Keratinocyte (primary cell): Measurements from ENCODE around the gene SNX14.

Source experiments
- EZH2 ChIP-seq: IDR thresholded peaks from one replicate; pipeline ENCODE4 v1.6.1; 2012; ENCODE audit warnings: inconsistent platforms, mild to moderate bottlenecking, low read length, moderate library complexity
- TF ChIP-seq, protein P1 (sequence below), 3 experiments: IDR thresholded peaks in 1 of 3; conservative IDR thresholded peaks in 1 of 3; optimal IDR thresholded peaks in 1 of 3; 2 replicates in 2 of 3; 3 replicates in 1 of 3; pipeline versions ENCODE3 to v1.5.1; 2011; ENCODE audit warnings: low read length in 3 of 3, mild to moderate bottlenecking in 3 of 3, moderate library complexity in 2 of 3, control low read depth in 1 of 3, inconsistent platforms in 1 of 3; ENCODE audit not compliant: insufficient read depth in 2 of 3; ENCODE audit errors: extremely low read depth in 1 of 3

DNA sequence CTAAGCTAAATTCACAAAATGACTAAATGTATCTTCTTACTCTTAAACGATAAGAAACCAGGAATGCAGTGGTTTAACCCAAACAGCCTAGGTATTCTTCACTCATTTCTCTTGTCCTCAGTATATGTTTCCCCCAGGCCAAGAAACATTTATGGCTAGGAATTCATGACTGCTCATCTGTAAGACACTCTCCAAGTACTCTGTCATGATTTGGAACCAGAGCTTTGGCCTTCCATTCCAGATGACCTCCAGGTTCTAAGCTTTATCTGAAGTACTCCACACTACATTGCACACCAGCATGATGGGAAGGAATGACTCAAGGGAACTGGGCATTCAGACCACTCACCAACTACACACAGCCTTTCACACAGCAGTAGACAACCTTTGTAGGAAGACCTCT, 114.5 kb downstream of the SNX14 start:
- TF ChIP-seq, protein P1, sequence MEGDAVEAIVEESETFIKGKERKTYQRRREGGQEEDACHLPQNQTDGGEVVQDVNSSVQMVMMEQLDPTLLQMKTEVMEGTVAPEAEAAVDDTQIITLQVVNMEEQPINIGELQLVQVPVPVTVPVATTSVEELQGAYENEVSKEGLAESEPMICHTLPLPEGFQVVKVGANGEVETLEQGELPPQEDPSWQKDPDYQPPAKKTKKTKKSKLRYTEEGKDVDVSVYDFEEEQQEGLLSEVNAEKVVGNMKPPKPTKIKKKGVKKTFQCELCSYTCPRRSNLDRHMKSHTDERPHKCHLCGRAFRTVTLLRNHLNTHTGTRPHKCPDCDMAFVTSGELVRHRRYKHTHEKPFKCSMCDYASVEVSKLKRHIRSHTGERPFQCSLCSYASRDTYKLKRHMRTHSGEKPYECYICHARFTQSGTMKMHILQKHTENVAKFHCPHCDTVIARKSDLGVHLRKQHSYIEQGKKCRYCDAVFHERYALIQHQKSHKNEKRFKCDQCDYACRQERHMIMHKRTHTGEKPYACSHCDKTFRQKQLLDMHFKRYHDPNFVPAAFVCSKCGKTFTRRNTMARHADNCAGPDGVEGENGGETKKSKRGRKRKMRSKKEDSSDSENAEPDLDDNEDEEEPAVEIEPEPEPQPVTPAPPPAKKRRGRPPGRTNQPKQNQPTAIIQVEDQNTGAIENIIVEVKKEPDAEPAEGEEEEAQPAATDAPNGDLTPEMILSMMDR (optimal IDR thresholded peaks at IDR 0.05 in 1 of 3, IDR thresholded peaks at IDR 0.05 in 1 of 3, conservative IDR thresholded peaks at IDR 0.05 in 1 of 3; ENCODE audit: extremely low read depth in 1 of 3, insufficient read depth in 2 of 3, low read length in 3 of 3), result no peak
- TF ChIP-seq EZH2, result no peak
